Activated T-cell treated with anti-CD3 and anti-CD28 coated beads, Interleukin-2, amount 50 U/mL, for 24 hours (primary cell): Measurements from ENCODE around the gene NUAK2.
"Not testable (repeated sequence)": the region's sequence is repeated elsewhere in the genome, so short reads cannot be mapped to it uniquely, and the experiment has no call there.

Experiments used
- DNase-seq: peaks from one replicate; pipeline ENCODE4 v3.0.0-alpha.2; 2020
- H3K27ac Mint-ChIP-seq: 2 replicates; pipeline ENCODE4 v1.8.0; 2020; ENCODE audit warnings: mild to moderate bottlenecking, mixed read lengths
- H3K27me3 Mint-ChIP-seq: 2 replicates; pipeline ENCODE4 v1.8.0; 2020; ENCODE audit warnings: mixed read lengths
- H3K36me3 Mint-ChIP-seq: 2 replicates; pipeline ENCODE4 v1.8.0; 2020; ENCODE audit warnings: low read depth, mixed read lengths
- H3K4me1 Mint-ChIP-seq: 2 replicates; pipeline ENCODE4 v1.8.0; 2020; ENCODE audit warnings: low read depth, mixed read lengths
- H3K4me3 Mint-ChIP-seq: 2 replicates; pipeline ENCODE4 v1.8.0; 2020; ENCODE audit warnings: mild to moderate bottlenecking, moderate library complexity, mixed read lengths
- H3K9me3 Mint-ChIP-seq: 2 replicates; pipeline ENCODE4 v1.8.0; 2020; ENCODE audit warnings: mixed read lengths

Gene NUAK2

GRCh38 chr1:205321162-205321958 is at the start of gene NUAK2:
Gene NUAK2 (minus strand): TSS chr1:205321745. CDS start chr1:205321628, 117 bp downstream.
- H3K4me3 Mint-ChIP-seq = peak within 1 kb of the TSS; percentile 91
- peak; percentile 89 for DNase-seq
- H3K36me3 Mint-ChIP-seq = peaks cover 5% of the 10 kb centered on the region
- no peaks in the 10 kb centered on the region for H3K27me3 Mint-ChIP-seq
- H3K4me1 Mint-ChIP-seq = peaks cover 70% of the 10 kb centered on the region
- H3K9me3 Mint-ChIP-seq = no peaks in the 10 kb centered on the region
- peak within 1 kb of the TSS; percentile 83 for H3K27ac Mint-ChIP-seq

GRCh38 chr1:205370780-205371179 is 49.2 kb upstream of the NUAK2 start:
- H3K27me3 Mint-ChIP-seq = peaks cover 5% of the 10 kb centered on the region

GRCh38 chr1:205369701-205370123 is 48.2 kb upstream of the NUAK2 start:
- Mint-ChIP-seq H3K4me3 (no peak overlapping the region), H3K36me3 (no peaks in the 10 kb centered on the region), H3K27ac (no peak overlapping the region), H3K27me3 (peaks cover 3% of the 10 kb centered on the region), H3K4me1 (peaks cover 14% of the 10 kb centered on the region), H3K9me3 (no peaks in the 10 kb centered on the region)
- no peak for DNase-seq

More at GRCh38 chr1:205370780-205371179, 49.2 kb upstream of the NUAK2 start:
- Mint-ChIP-seq H3K4me3 (no peak overlapping the region), H3K27ac (no peak overlapping the region), H3K9me3 (no peaks in the 10 kb centered on the region), H3K36me3 (no peaks in the 10 kb centered on the region), H3K4me1 (peaks cover 15% of the 10 kb centered on the region)
- no peak for DNase-seq

- H3K4me3 Mint-ChIP-seq = no peak overlapping the region
- peaks cover 3% of the 10 kb centered on the region for H3K27me3 Mint-ChIP-seq
- H3K27ac Mint-ChIP-seq = no peak overlapping the region
- peaks cover 2% of the 10 kb centered on the region for H3K4me1 Mint-ChIP-seq
- H3K36me3 Mint-ChIP-seq = no peaks in the 10 kb centered on the region
- H3K9me3 Mint-ChIP-seq = no peaks in the 10 kb centered on the region
- no peak for DNase-seq
Observed at GRCh38 chr1:205368478-205368877, 46.9 kb upstream of the NUAK2 start.

- Mint-ChIP-seq H3K4me1 (no peaks in the 10 kb centered on the region), H3K27me3 (peaks cover 3% of the 10 kb centered on the region)
Observed at GRCh38 chr1:205365945-205366463, 44.5 kb upstream of the NUAK2 start.

GRCh38 chr1:205365086-205365485 is 43.5 kb upstream of the NUAK2 start:
- not testable (repeated sequence) for H3K9me3 Mint-ChIP-seq, H3K4me1 Mint-ChIP-seq, H3K36me3 Mint-ChIP-seq, H3K4me3 Mint-ChIP-seq, H3K27me3 Mint-ChIP-seq, H3K27ac Mint-ChIP-seq, DNase-seq

More at GRCh38 chr1:205365945-205366463, 44.5 kb upstream of the NUAK2 start:
- H3K9me3 Mint-ChIP-seq = no peaks in the 10 kb centered on the region
- H3K4me3 Mint-ChIP-seq = no peak overlapping the region
- H3K36me3 Mint-ChIP-seq = no peaks in the 10 kb centered on the region
- no peak for DNase-seq
- no peak overlapping the region for H3K27ac Mint-ChIP-seq

- no peak overlapping the region for H3K27ac Mint-ChIP-seq
- DNase-seq = no peak
- no peak overlapping the region for H3K4me3 Mint-ChIP-seq
- peaks cover 12% of the 10 kb centered on the region for H3K27me3 Mint-ChIP-seq
- H3K36me3 Mint-ChIP-seq = no peaks in the 10 kb centered on the region
- no peaks in the 10 kb centered on the region for H3K9me3 Mint-ChIP-seq
- no peaks in the 10 kb centered on the region for H3K4me1 Mint-ChIP-seq
Observed at GRCh38 chr1:205360891-205361290, 39.3 kb upstream of the NUAK2 start.

GRCh38 chr1:205359771-205360565 is 38.4 kb upstream of the NUAK2 start:
- DNase-seq = no peak
- Mint-ChIP-seq H3K27me3 (peaks cover 12% of the 10 kb centered on the region), H3K36me3 (no peaks in the 10 kb centered on the region), H3K4me3 (no peak overlapping the region), H3K4me1 (no peaks in the 10 kb centered on the region), H3K27ac (no peak overlapping the region), H3K9me3 (no peaks in the 10 kb centered on the region)

- no peak overlapping the region for H3K27ac Mint-ChIP-seq
- H3K9me3 Mint-ChIP-seq = no peaks in the 10 kb centered on the region
- peaks cover 12% of the 10 kb centered on the region for H3K27me3 Mint-ChIP-seq
- no peaks in the 10 kb centered on the region for H3K36me3 Mint-ChIP-seq
- no peak for DNase-seq
- H3K4me1 Mint-ChIP-seq = no peaks in the 10 kb centered on the region
- H3K4me3 Mint-ChIP-seq = no peak overlapping the region
Observed at GRCh38 chr1:205358579-205358978, 37.0 kb upstream of the NUAK2 start.

- H3K4me3 Mint-ChIP-seq = no peak overlapping the region
- no peak overlapping the region for H3K27ac Mint-ChIP-seq
- no peaks in the 10 kb centered on the region for H3K36me3 Mint-ChIP-seq
- DNase-seq = no peak
- peaks cover 12% of the 10 kb centered on the region for H3K27me3 Mint-ChIP-seq
- H3K9me3 Mint-ChIP-seq = no peaks in the 10 kb centered on the region
- H3K4me1 Mint-ChIP-seq = no peaks in the 10 kb centered on the region
Observed at GRCh38 chr1:205357567-205357966, 36.0 kb upstream of the NUAK2 start.

GRCh38 chr1:205356440-205357139 is 35.0 kb upstream of the NUAK2 start, which contains the start of gene KLHDC8A:
Gene KLHDC8A (minus strand): TSS chr1:205356922. CDS start chr1:205343604, 13,318 bp downstream.
- H3K27ac Mint-ChIP-seq = no peak within 1 kb of the TSS
- H3K4me3 Mint-ChIP-seq = no peak within 1 kb of the TSS
- H3K36me3 Mint-ChIP-seq = no peaks in the 10 kb centered on the region
- no peaks in the 10 kb centered on the region for H3K9me3 Mint-ChIP-seq
- H3K27me3 Mint-ChIP-seq = peaks cover 12% of the 10 kb centered on the region
- no peak for DNase-seq
- no peaks in the 10 kb centered on the region for H3K4me1 Mint-ChIP-seq

- H3K27me3 Mint-ChIP-seq = peaks cover 12% of the 10 kb centered on the region
- H3K4me1 Mint-ChIP-seq = no peaks in the 10 kb centered on the region
- H3K36me3 Mint-ChIP-seq = no peaks in the 10 kb centered on the region
- no peak overlapping the region for H3K4me3 Mint-ChIP-seq
- DNase-seq = no peak
- no peak overlapping the region for H3K27ac Mint-ChIP-seq
- H3K9me3 Mint-ChIP-seq = no peaks in the 10 kb centered on the region
Observed at GRCh38 chr1:205355075-205355453, 33.5 kb upstream of the NUAK2 start.

- no peaks in the 10 kb centered on the region for H3K9me3 Mint-ChIP-seq
- DNase-seq = peak; percentile 52
- H3K27ac Mint-ChIP-seq = no peak overlapping the region
- H3K27me3 Mint-ChIP-seq = peaks cover 12% of the 10 kb centered on the region
- no peak overlapping the region for H3K4me3 Mint-ChIP-seq
- H3K4me1 Mint-ChIP-seq = no peaks in the 10 kb centered on the region
- no peaks in the 10 kb centered on the region for H3K36me3 Mint-ChIP-seq
Observed at GRCh38 chr1:205354259-205355074, 32.9 kb upstream of the NUAK2 start.

- H3K27me3 Mint-ChIP-seq = peaks cover 12% of the 10 kb centered on the region
- H3K27ac Mint-ChIP-seq = no peak overlapping the region
- no peaks in the 10 kb centered on the region for H3K4me1 Mint-ChIP-seq
- no peaks in the 10 kb centered on the region for H3K36me3 Mint-ChIP-seq
- no peak for DNase-seq
- no peaks in the 10 kb centered on the region for H3K9me3 Mint-ChIP-seq
- no peak overlapping the region for H3K4me3 Mint-ChIP-seq
Observed at GRCh38 chr1:205353612-205354011, 32.1 kb upstream of the NUAK2 start.
